ENCODE results near the gene PLXDC1.

The PLXDC1 gene

DNA sequence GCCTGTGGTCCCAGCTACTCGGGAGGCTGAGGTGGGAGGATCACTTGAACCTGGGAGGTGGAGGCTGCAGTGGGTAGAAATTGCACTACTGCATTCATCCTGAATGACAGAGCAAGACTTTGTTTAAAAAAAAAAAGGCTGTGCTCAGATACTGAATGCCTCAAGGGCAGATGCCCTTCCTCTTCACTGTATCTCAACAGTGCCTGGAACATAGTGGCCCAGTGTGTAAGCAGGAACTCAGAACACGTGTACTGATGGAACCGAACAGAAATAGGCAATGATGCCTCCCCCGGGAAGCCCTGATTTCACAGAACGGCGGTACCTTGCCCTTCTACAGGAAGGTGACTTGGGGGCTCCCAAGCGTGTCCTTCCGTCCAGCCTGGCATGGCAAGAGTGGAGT lies 46.8 kb downstream of the PLXDC1 start:
- Histone ChIP-seq H3K36me3 (ENCODE audit: insufficient read depth, low read length) (no peaks in the 10 kb centered on the region), H3K27me3 (ENCODE audit: insufficient read depth, low read length) (peaks cover 7% of the 10 kb centered on the region), H3K4me1 (ENCODE audit: insufficient read depth, low read length) (peaks cover 3% of the 10 kb centered on the region), H3K4me3 (ENCODE audit: low read length) (no peak overlapping the region), H3K9me3 (ENCODE audit: low read length) (no peaks in the 10 kb centered on the region), H2AFZ (ENCODE audit: low read depth, low read length) (no peak overlapping the region)

DNA sequence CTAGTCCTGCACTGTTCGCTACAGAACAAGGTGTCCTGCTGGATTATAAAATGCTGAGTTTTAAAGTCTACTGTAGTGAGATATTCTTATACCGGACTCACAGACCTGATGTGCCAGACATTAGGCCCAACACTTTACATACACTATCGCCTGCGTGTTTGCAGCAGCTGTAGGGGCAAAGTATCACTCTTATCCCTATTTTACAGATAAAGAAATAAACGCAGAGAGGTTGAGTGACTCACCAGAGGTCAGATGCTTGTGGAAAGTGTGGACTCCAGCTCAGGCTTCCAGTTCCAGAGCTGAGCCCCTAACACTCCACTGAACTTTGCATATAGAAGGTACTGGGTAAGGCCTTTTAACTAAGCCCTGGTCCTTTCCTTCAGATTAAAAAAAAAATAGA lies 47.4 kb downstream of the PLXDC1 start:
- peaks cover 7% of the 10 kb centered on the region for H3K27me3 ChIP-seq (ENCODE audit: insufficient read depth, low read length)
- no peaks in the 10 kb centered on the region for H3K36me3 ChIP-seq (ENCODE audit: insufficient read depth, low read length)
- H3K4me1 ChIP-seq (ENCODE audit: insufficient read depth, low read length) = peaks cover 3% of the 10 kb centered on the region
- no peak overlapping the region for H3K4me3 ChIP-seq (ENCODE audit: low read length)
- no peaks in the 10 kb centered on the region for H3K9me3 ChIP-seq (ENCODE audit: low read length)
- no peak overlapping the region for H2AFZ ChIP-seq (ENCODE audit: low read depth, low read length)

DNA sequence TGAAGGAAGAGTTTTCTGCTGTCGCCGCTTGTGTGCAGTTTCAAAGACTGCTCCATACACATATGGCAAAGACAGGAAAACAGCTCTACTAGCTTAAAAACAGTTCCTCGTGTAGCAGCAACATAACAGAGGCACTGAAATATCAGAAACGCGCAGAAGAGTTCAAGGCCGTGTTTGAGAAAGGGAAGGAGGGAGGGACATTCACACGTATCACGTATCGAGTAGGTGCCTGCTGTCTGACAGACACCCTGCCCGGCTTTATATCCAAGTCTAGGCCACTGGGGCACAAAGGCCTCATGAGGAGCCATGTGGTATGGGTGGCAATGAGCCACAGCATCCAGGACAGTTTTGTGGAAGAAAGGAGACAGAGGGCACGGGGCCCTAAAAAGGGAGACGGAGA lies 50.3 kb downstream of the PLXDC1 start:
- Histone ChIP-seq H3K9me3 (ENCODE audit: low read length) (no peaks in the 10 kb centered on the region), H3K27me3 (ENCODE audit: insufficient read depth, low read length) (peaks cover 7% of the 10 kb centered on the region), H3K36me3 (ENCODE audit: insufficient read depth, low read length) (no peaks in the 10 kb centered on the region), H3K4me3 (ENCODE audit: low read length) (no peak overlapping the region), H2AFZ (ENCODE audit: low read depth, low read length) (no peak overlapping the region), H3K4me1 (ENCODE audit: insufficient read depth, low read length) (no peaks in the 10 kb centered on the region)

DNA sequence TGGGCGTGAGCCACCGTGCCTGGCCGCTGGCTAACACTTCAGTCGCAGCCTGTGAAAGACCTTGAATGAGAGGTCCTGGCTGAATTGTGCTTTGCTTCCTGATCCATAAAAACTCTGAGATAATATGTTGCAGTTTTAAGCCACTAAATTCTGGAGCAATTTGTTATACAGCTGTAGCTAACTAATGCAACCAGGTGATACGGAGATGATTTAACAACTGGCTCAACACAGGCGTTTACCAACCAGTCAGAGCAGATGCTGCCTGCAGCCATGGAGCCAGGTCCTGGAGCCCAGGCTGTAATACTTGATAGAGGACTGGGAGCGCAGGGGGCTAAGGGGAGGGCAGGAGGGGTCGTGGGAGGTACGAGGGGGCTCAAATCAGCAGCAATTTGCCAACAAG lies 50.9 kb downstream of the PLXDC1 start:
- Histone ChIP-seq H3K36me3 (ENCODE audit: insufficient read depth, low read length) (no peaks in the 10 kb centered on the region), H2AFZ (ENCODE audit: low read depth, low read length) (no peak overlapping the region), H3K4me3 (ENCODE audit: low read length) (no peak overlapping the region)

DNA sequence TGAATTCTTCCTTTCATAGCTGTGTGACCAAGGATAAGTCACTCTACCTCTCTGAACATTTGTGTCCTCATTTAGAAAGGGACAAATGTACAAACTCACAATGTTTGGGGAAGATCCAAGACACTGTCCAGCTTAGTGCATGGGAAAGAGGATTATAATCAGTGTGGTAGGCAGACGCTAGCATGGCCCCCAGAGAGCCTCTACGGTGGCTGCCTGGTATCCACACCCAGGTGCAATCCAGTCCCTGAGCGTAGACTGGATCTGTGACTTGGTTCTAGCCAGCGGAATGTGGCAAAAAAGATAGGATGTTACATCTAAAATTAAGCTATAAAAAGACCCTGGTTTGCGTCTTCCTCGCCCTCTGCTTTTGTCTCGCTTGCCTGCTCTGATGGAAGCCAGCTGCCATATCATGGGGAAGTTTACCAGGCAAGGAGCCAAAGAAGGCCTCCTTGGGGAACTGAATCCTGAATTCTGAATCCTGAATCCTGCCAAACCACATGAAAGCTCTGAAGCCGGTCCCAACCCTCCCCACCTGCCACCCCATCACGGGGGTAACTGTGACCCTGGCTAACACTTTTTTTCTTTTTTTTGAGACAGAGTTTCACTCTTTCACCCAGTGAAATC lies 51.7 kb downstream of the PLXDC1 start:
- H3K27me3 ChIP-seq (ENCODE audit: insufficient read depth, low read length) = no peaks in the 10 kb centered on the region
- no peaks in the 10 kb centered on the region for H3K36me3 ChIP-seq (ENCODE audit: insufficient read depth, low read length)
- no peak overlapping the region for H3K4me3 ChIP-seq (ENCODE audit: low read length)
- H3K9me3 ChIP-seq (ENCODE audit: low read length) = no peaks in the 10 kb centered on the region
- no peaks in the 10 kb centered on the region for H3K4me1 ChIP-seq (ENCODE audit: insufficient read depth, low read length)
- no peak overlapping the region for H2AFZ ChIP-seq (ENCODE audit: low read depth, low read length)

More for the DNA sequence above, 50.9 kb downstream of the PLXDC1 start:
- Histone ChIP-seq H3K9me3 (ENCODE audit: low read length) (no peaks in the 10 kb centered on the region), H3K4me1 (ENCODE audit: insufficient read depth, low read length) (no peaks in the 10 kb centered on the region), H3K27me3 (ENCODE audit: insufficient read depth, low read length) (peaks cover 5% of the 10 kb centered on the region)

DNA sequence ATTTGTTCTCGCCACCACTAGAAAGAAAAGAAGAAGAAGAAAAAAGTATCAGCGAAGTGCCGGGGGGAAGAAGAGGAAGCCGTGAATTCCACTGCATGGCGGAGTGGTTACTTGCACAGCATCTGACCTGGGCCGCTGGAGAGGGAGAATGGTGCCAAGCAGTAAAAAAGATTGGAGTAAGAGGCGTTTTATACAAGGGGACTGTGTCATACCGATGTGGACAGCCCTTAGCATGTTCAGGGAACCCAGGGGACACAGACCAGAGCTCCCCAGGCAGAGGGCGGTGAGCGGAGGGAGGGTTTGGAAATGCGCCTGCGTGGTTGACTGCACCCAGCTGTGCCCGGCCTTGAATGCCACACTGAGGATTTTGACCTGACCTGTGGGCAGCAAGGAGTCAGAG lies 52.8 kb downstream of the PLXDC1 start:
- Histone ChIP-seq H3K36me3 (ENCODE audit: insufficient read depth, low read length) (no peaks in the 10 kb centered on the region), H3K4me1 (ENCODE audit: insufficient read depth, low read length) (no peaks in the 10 kb centered on the region), H2AFZ (ENCODE audit: low read depth, low read length) (no peak overlapping the region), H3K27me3 (ENCODE audit: insufficient read depth, low read length) (no peaks in the 10 kb centered on the region), H3K9me3 (ENCODE audit: low read length) (no peaks in the 10 kb centered on the region), H3K4me3 (ENCODE audit: low read length) (no peak overlapping the region)

DNA sequence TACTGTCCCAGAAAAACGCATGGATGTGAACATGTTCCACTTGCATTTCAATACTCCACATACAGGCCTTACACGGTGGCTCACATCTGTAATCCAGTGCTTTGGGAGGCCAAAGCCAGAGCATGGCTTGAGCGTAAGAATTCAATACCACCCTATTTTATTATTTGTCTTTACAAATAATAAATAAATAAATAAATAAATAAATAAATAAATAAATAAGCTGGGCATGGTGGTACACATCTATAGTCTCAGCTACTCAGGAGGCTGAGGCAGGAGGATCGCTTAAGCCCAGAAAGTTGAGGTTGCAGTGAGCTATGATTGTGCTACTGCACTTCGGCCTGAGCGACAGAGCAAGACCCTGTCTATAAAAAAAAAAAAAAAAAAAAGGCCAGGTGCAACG lies 53.9 kb downstream of the PLXDC1 start:
- Histone ChIP-seq H3K27me3 (ENCODE audit: insufficient read depth, low read length) (no peaks in the 10 kb centered on the region), H3K9me3 (ENCODE audit: low read length) (no peaks in the 10 kb centered on the region)

DNA sequence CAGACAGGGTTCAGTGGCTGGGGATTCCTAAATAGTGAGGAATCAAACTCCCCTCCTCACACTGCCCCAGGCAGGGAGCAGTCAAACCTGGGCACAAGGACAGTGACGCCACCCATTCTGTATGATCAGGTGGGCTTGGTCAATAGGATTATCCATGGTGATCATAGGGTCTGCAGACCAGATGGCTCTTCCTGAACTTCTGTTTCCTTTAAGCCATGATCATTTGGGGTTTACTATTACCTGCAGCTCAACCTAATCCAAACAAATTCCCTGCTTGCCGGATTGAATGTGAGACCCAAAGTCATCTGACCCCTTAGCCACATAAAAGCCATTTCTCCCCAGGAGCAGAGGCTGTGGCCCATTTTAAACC lies 54.3 kb downstream of the PLXDC1 start:
- Histone ChIP-seq H3K9me3 (ENCODE audit: low read length) (no peaks in the 10 kb centered on the region), H3K4me3 (ENCODE audit: low read length) (no peak overlapping the region), H3K36me3 (ENCODE audit: insufficient read depth, low read length) (no peaks in the 10 kb centered on the region), H2AFZ (ENCODE audit: low read depth, low read length) (no peak overlapping the region), H3K27me3 (ENCODE audit: insufficient read depth, low read length) (no peaks in the 10 kb centered on the region), H3K4me1 (ENCODE audit: insufficient read depth, low read length) (no peaks in the 10 kb centered on the region)

More for the DNA sequence above, 53.9 kb downstream of the PLXDC1 start:
- Histone ChIP-seq H2AFZ (ENCODE audit: low read depth, low read length) (no peak overlapping the region), H3K4me3 (ENCODE audit: low read length) (no peak overlapping the region), H3K36me3 (ENCODE audit: insufficient read depth, low read length) (no peaks in the 10 kb centered on the region), H3K4me1 (ENCODE audit: insufficient read depth, low read length) (no peaks in the 10 kb centered on the region)

DNA sequence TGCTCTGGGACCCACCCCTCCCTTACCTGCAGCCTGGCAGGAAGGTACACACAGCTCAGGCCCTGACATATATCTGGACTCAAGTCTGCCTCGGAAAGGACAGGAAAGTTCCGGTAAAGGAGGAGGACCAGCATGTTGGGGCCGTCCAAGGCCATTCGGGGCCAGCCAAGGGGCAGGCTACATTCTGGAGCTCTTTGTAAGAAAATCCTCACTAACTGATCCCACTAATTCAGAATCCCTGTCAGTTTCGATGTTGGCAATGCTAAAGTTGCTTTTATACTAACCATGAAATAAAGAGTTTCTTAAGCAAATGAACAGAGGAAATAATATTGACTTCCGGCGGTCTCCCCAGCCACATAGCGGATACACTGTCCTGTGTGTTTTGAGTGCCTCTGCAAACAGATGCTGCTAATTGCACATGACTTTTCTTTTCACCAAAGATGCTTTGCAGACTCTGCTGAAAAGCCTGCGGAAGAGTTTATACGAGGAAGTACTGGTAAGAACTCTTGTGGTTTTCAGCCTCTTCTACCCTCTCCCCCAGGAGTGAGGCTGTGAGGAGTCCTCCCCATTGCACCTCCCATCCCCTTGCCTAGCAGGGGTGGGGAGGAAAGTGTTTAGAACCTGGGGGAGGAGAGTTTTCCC lies 54.8 kb downstream of the PLXDC1 start:
- no peak overlapping the region for H2AFZ ChIP-seq (ENCODE audit: low read depth, low read length)
- no peaks in the 10 kb centered on the region for H3K4me1 ChIP-seq (ENCODE audit: insufficient read depth, low read length)
- no peaks in the 10 kb centered on the region for H3K36me3 ChIP-seq (ENCODE audit: insufficient read depth, low read length)
- H3K27me3 ChIP-seq (ENCODE audit: insufficient read depth, low read length) = no peaks in the 10 kb centered on the region
- no peaks in the 10 kb centered on the region for H3K9me3 ChIP-seq (ENCODE audit: low read length)
- H3K4me3 ChIP-seq (ENCODE audit: low read length) = no peak overlapping the region

DNA sequence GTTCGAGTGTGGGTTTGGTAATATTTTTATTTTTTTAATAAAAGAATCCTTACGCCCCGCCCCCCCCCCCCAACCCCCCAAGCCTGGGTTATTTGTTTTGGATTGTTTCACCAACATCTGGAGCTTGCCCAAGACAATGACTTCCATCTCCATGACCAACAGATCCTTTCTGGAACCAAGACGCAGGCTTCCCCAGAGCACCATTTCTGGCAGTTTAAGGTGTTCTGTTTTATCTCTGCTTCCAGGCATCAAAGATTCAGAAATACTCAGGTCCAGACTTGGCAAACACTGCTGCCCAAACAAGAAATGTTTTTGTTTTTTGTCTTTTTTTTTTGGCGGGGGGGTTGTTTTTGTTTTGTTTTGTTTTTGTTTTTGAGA lies 56.1 kb downstream of the PLXDC1 start:
- Histone ChIP-seq H3K9me3 (ENCODE audit: low read length) (no peaks in the 10 kb centered on the region), H2AFZ (ENCODE audit: low read depth, low read length) (no peak overlapping the region), H3K36me3 (ENCODE audit: insufficient read depth, low read length) (no peaks in the 10 kb centered on the region), H3K4me1 (ENCODE audit: insufficient read depth, low read length) (no peaks in the 10 kb centered on the region), H3K4me3 (ENCODE audit: low read length) (no peak overlapping the region), H3K27me3 (ENCODE audit: insufficient read depth, low read length) (no peaks in the 10 kb centered on the region)

DNA sequence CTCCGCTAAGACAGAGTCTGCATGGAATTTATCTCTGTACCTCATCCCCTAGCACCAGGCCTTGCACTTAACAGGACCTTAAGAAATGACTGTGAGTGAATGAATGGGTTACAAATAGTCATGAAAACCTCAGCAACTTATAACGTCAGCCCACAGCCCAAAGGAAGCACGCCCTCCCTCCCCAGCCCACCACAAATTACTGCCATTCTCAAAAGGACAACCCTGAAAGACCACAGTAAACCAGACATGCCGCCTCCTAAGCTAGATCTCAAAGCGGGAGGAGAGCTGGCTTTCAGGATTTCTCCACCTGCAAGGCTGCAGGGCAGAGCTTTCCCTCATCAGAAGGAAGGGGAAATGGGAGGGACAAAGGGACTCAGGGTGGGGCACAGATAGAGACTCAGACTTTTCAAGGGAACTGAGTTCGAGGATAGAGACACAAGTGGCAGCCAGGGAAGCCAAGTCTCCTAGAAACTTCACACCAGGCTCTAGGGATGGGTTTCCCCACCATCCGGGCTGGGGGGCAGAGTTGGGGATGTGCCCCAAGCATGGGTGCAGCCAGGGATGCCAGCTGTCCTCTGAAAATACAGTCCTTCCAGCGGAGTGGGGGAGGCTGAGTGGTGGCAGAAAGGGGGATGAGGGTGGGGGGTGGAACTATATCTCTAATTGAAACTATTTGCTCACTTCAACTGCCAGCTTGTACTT lies 56.7 kb downstream of the PLXDC1 start:
- H3K4me1 ChIP-seq (ENCODE audit: insufficient read depth, low read length) = no peaks in the 10 kb centered on the region
- H2AFZ ChIP-seq (ENCODE audit: low read depth, low read length) = no peak overlapping the region
- H3K9me3 ChIP-seq (ENCODE audit: low read length) = no peaks in the 10 kb centered on the region
- no peaks in the 10 kb centered on the region for H3K27me3 ChIP-seq (ENCODE audit: insufficient read depth, low read length)
- H3K4me3 ChIP-seq (ENCODE audit: low read length) = no peak overlapping the region
- H3K36me3 ChIP-seq (ENCODE audit: insufficient read depth, low read length) = no peaks in the 10 kb centered on the region

DNA sequence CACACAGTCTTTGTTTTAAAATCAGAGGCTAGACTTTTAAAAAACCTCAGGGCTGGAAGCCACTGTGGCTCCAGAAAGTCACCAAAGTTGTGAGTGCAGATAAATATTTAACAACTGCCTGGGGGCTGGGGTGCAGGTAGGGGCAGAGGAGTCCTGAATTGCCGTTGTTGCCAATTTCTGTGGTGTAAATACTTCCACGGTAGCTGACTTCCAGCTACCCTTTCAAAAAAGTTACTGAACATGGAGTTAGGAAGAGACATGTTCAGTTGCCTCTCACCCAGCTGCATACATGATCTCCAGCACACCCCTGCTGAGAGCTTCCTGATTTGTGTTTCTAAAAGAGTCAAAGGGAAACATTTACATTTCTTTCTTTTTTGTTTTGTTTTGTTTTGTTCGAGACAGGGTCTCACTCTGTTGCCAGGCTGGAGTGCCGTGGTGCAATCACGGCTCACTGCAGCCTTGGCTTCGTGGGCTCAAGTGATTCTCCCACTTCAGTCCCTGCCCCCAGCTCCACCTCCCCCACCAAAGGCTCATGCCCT lies 58.7 kb downstream of the PLXDC1 start:
- no peaks in the 10 kb centered on the region for H3K27me3 ChIP-seq (ENCODE audit: insufficient read depth, low read length)
- no peaks in the 10 kb centered on the region for H3K9me3 ChIP-seq (ENCODE audit: low read length)
- no peaks in the 10 kb centered on the region for H3K36me3 ChIP-seq (ENCODE audit: insufficient read depth, low read length)
- H3K4me1 ChIP-seq (ENCODE audit: insufficient read depth, low read length) = no peaks in the 10 kb centered on the region
- H2AFZ ChIP-seq (ENCODE audit: low read depth, low read length) = no peak overlapping the region
- H3K4me3 ChIP-seq (ENCODE audit: low read length) = no peak overlapping the region

DNA sequence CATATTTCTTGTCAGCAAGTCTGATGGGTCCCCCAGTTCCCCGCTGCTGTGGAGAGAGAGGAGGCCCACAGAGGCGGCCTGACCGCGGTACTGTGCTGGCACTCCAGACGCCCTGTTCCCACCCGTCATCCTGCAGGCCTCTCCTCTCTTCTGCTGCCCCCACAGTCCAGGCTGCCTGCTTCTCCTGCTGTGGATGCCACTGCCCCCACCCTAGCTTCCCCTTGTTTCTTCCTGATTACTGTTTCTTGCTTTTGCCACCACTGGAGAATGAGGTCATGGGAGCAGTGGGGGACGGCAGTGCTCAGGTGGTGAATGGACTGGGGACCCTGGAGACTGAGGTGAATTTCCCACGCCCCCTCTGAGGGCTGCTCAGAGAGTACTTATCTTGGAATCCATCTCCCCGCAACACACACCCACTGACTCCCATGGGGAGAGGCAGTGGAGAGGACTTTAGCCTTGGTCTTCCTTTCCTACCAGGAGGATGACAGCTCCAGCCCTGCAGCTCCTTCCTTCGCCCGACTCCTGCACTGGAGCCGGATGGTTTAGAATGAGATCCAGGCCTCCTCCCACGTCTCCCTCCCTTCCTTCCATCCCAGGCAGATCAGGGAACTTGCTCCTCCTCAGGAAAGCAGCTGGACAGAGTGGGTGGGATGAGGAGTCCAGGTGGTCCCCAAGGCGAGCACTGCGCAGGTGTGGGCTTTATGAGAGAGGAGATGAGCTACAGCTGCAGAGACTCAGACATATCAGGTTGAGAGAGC lies 60.4 kb downstream of the PLXDC1 start:
- H3K4me3 ChIP-seq (ENCODE audit: low read length) = no peak overlapping the region

More for the DNA sequence above, 60.4 kb downstream of the PLXDC1 start:
- Histone ChIP-seq H3K27me3 (ENCODE audit: insufficient read depth, low read length) (no peaks in the 10 kb centered on the region), H2AFZ (ENCODE audit: low read depth, low read length) (no peak overlapping the region), H3K4me1 (ENCODE audit: insufficient read depth, low read length) (no peaks in the 10 kb centered on the region), H3K9me3 (ENCODE audit: low read length) (no peaks in the 10 kb centered on the region), H3K36me3 (ENCODE audit: insufficient read depth, low read length) (no peaks in the 10 kb centered on the region)

Data from neuron (in vitro differentiated cells).